Measurements from ENCODE around the gene GLOD4. TPM values are rescaled to one million over a fixed set of nuclear protein-coding genes. Genes with fewer than 3 reads are reported as not detected.

The GLOD4 gene
- total and polyA plus RNA-seq, 11 donors: 14.0 to 39.7 (median 25.4) TPM

DNA sequence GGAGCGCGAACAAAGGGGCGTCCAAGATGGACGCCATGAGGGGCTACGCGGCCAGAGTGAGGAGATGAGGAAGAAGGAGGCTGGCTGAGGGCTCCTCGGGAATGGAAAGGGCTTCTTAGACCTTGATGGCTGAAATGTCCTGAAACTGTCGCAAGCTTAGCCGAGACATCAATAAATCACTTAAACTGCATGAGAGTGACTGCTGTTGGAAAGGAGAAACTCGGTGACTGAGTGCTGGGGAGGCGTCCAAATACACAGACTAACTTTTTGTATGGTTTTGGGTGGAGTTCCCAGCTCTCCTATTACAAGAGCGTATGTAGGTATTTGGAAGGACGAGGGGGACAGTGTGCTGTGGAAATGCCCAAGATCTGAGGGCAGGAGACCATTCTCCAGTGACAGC, 28.7 kb downstream of the GLOD4 start:
- Histone ChIP-seq H3K27ac (peak overlapping the region in 1 of 12 donors; percentile 22), H3K27me3 (no peaks in the 10 kb centered on the region), H3K36me3 (peaks cover 0 to 20% (median 15%) of the 10 kb centered on the region in 9 donors), H3K9me3 (no peaks in the 10 kb centered on the region), H3K4me1 (peaks cover 0 to 28% (median 13%) of the 10 kb centered on the region in 12 donors), H3K4me3 (no peak overlapping the region)
- WGBS, 4 donors: 83 to 92% (median 87%) methylated on average over 13 of the region's 13 CpGs
- ATAC-seq (no peak), DNase-seq (no peak)
- intact Hi-C loops (cut with DNase I): loop anchor here in 1 of 10 donors (2.0 kb wide), 1 partner anchor 39 kb away; the partner anchor contains the start of gene VPS53
- no peak for TF ChIP-seq POLR2A (IDR thresholded peaks at IDR 0.05)
- TF ChIP-seq, protein P1, sequence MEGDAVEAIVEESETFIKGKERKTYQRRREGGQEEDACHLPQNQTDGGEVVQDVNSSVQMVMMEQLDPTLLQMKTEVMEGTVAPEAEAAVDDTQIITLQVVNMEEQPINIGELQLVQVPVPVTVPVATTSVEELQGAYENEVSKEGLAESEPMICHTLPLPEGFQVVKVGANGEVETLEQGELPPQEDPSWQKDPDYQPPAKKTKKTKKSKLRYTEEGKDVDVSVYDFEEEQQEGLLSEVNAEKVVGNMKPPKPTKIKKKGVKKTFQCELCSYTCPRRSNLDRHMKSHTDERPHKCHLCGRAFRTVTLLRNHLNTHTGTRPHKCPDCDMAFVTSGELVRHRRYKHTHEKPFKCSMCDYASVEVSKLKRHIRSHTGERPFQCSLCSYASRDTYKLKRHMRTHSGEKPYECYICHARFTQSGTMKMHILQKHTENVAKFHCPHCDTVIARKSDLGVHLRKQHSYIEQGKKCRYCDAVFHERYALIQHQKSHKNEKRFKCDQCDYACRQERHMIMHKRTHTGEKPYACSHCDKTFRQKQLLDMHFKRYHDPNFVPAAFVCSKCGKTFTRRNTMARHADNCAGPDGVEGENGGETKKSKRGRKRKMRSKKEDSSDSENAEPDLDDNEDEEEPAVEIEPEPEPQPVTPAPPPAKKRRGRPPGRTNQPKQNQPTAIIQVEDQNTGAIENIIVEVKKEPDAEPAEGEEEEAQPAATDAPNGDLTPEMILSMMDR (IDR thresholded peaks at IDR 0.05): no peak

GRCh38 chr17:752620-753219, 29.4 kb downstream of the GLOD4 start:
- ATAC-seq (peak; percentile 43 to 75 (median 68)), DNase-seq (peak; percentile 66 to 85 (median 79))
- peak overlapping the region; percentile 40 to 90 (median 81) for H3K27ac ChIP-seq
- peaks cover 0 to 20% (median 12%) of the 10 kb centered on the region in 9 donors for H3K36me3 ChIP-seq
- H3K4me1 ChIP-seq: peaks cover 0 to 28% (median 13%) of the 10 kb centered on the region in 12 donors
- intact Hi-C loops (cut with DNase I): loop anchor here in 1 of 10 donors (2.0 kb wide), 1 partner anchor 38 kb away; the partner anchor contains the start of gene VPS53
- 20 to 56% (median 33%) methylated on average over 26 to 43 of the region's 43 CpGs for WGBS, 4 donors
- H3K4me3 ChIP-seq: peak overlapping the region; percentile 61 to 94 (median 79)
- no peak for TF ChIP-seq POLR2A (IDR thresholded peaks at IDR 0.05)
- TF ChIP-seq, protein P1 (IDR thresholded peaks at IDR 0.05): no peak
- H3K9me3 ChIP-seq: no peaks in the 10 kb centered on the region
- no peaks in the 10 kb centered on the region for H3K27me3 ChIP-seq

- Histone ChIP-seq H3K9me3 (no peaks in the 10 kb centered on the region), H3K27ac (peak within 1 kb of the TSS; percentile 40 to 90 (median 81))
- intact Hi-C loops (cut with DNase I): loop anchor here in 1 of 10 donors (2.0 kb wide), 1 partner anchor 37 kb away; the partner anchor contains the start of gene VPS53
These were observed 30.0 kb downstream of the GLOD4 start, which contains the start of gene GEMIN4 for GRCh38 chr17:752002-752619. Gene GEMIN4, minus strand, starts transcription at chr17:752264. Its CDS starts 122 bp downstream, at chr17:752142.

More at GRCh38 chr17:752002-752619, 30.0 kb downstream of the GLOD4 start, which contains the start of gene GEMIN4:
- peak in 1 of 2 donors; percentile 60 for TF ChIP-seq POLR2A (IDR thresholded peaks at IDR 0.05)
- TF ChIP-seq, protein P1 (IDR thresholded peaks at IDR 0.05): peak; percentile 87 to 100 (median 96)
- Histone ChIP-seq H3K27me3 (no peaks in the 10 kb centered on the region), H3K36me3 (peaks cover 0 to 20% (median 12%) of the 10 kb centered on the region in 9 donors), H3K4me1 (peaks cover 0 to 28% (median 13%) of the 10 kb centered on the region in 12 donors), H3K4me3 (peak within 1 kb of the TSS; percentile 61 to 94 (median 79))
- DNase-seq: peak; percentile 92 to 97 (median 94)
- peak; percentile 78 to 93 (median 91) for ATAC-seq
- 0 to 1% (median 0%) methylated on average over 19 to 87 of the region's 87 CpGs for WGBS, 4 donors
